AG04449 (cell line): Measurements from ENCODE around the gene NUTM2F.
A peak's percentile ranks its signal among the peaks of the same experiment; 100 is the strongest.
"Not testable (repeated sequence)": the region's sequence is repeated elsewhere in the genome, so short reads cannot be mapped to it uniquely, and the experiment has no call there.

Experiments
- CTCF ChIA-PET: fragments of 350-600 bp; formaldehyde crosslinking; extraction: SDS; loops from one replicate; lab custom pipeline; 2021; ENCODE audit warnings: antibody characterized with exemption; lab: Yijun Ruan, JAX
- POLR2A ChIA-PET: fragments of 400-600, 350-600 bp; formaldehyde crosslinking; extraction: SDS; loops from one replicate; lab custom pipeline; 2020; ENCODE audit warnings: antibody characterized with exemption, inconsistent platforms; lab: Yijun Ruan, JAX
- DNase-seq: peaks from one replicate; pipeline ENCODE4 v3.0.0-alpha.2; 2010; ENCODE audit warnings: low read depth, low spot score
- H3K4me3 ChIP-seq: 2 replicates; pipeline ENCODE4 v1.5.1; 2011; ENCODE audit warnings: low read depth, mild to moderate bottlenecking, control low read depth, low read length

NUTM2F gene

GRCh38 chr9:94328544-94328943 lies at the start of gene NUTM2F:
NUTM2F (minus strand) TSS chr9:94328644; CDS start chr9:94328623, 21 bp downstream.
- CTCF ChIA-PET, H3K4me3 ChIP-seq, DNase-seq, POLR2A ChIA-PET: not testable (repeated sequence)

GRCh38 chr9:94375197-94375596 lies 46.8 kb upstream of the NUTM2F start:
- CTCF ChIA-PET, POLR2A ChIA-PET, DNase-seq: not testable (repeated sequence)
- peak overlapping the region; percentile 61 for H3K4me3 ChIP-seq

- POLR2A ChIA-PET, CTCF ChIA-PET: not testable (repeated sequence)
- DNase-seq: peak; percentile 28
- peak overlapping the region; percentile 61 for H3K4me3 ChIP-seq
These were observed 46.0 kb upstream of the NUTM2F start for GRCh38 chr9:94374176-94375056.

GRCh38 chr9:94373779-94374175 lies 45.3 kb upstream of the NUTM2F start:
- POLR2A ChIA-PET, CTCF ChIA-PET, DNase-seq: not testable (repeated sequence)

GRCh38 chr9:94370266-94370665 lies 41.8 kb upstream of the NUTM2F start:
- POLR2A ChIA-PET, DNase-seq, H3K4me3 ChIP-seq, CTCF ChIA-PET: not testable (repeated sequence)

More at GRCh38 chr9:94373779-94374175, 45.3 kb upstream of the NUTM2F start:
- peak overlapping the region; percentile 47 for H3K4me3 ChIP-seq

GRCh38 chr9:94364093-94364614 lies 35.7 kb upstream of the NUTM2F start:
- DNase-seq, POLR2A ChIA-PET, H3K4me3 ChIP-seq, CTCF ChIA-PET: not testable (repeated sequence)

GRCh38 chr9:94357158-94357557 lies 28.7 kb upstream of the NUTM2F start:
- DNase-seq, H3K4me3 ChIP-seq, CTCF ChIA-PET, POLR2A ChIA-PET: not testable (repeated sequence)

- H3K4me3 ChIP-seq, DNase-seq, POLR2A ChIA-PET, CTCF ChIA-PET: not testable (repeated sequence)
These were observed 23.7 kb upstream of the NUTM2F start for GRCh38 chr9:94351901-94352723.

GRCh38 chr9:94348754-94349153 lies 20.3 kb upstream of the NUTM2F start:
- DNase-seq, H3K4me3 ChIP-seq, CTCF ChIA-PET, POLR2A ChIA-PET: not testable (repeated sequence)

GRCh38 chr9:94347451-94347850 lies 19.0 kb upstream of the NUTM2F start:
- CTCF ChIA-PET, H3K4me3 ChIP-seq, DNase-seq: not testable (repeated sequence)

GRCh38 chr9:94341703-94342102 lies 13.3 kb upstream of the NUTM2F start:
- H3K4me3 ChIP-seq, POLR2A ChIA-PET, CTCF ChIA-PET, DNase-seq: not testable (repeated sequence)

More at GRCh38 chr9:94347451-94347850, 19.0 kb upstream of the NUTM2F start:
- POLR2A ChIA-PET: not testable (repeated sequence)

- DNase-seq, POLR2A ChIA-PET, H3K4me3 ChIP-seq: not testable (repeated sequence)
These were observed 12.3 kb upstream of the NUTM2F start for GRCh38 chr9:94340750-94341149.

GRCh38 chr9:94339657-94340056 lies 11.2 kb upstream of the NUTM2F start:
- DNase-seq, POLR2A ChIA-PET, CTCF ChIA-PET, H3K4me3 ChIP-seq: not testable (repeated sequence)

More at GRCh38 chr9:94340750-94341149, 12.3 kb upstream of the NUTM2F start:
- CTCF ChIA-PET: not testable (repeated sequence)

- CTCF ChIA-PET: not testable (repeated sequence)
These were observed 10.3 kb upstream of the NUTM2F start for GRCh38 chr9:94338723-94339122.

GRCh38 chr9:94336445-94336844 lies 8.0 kb upstream of the NUTM2F start:
- CTCF ChIA-PET, DNase-seq, H3K4me3 ChIP-seq, POLR2A ChIA-PET: not testable (repeated sequence)

More at GRCh38 chr9:94338723-94339122, 10.3 kb upstream of the NUTM2F start:
- DNase-seq, POLR2A ChIA-PET, H3K4me3 ChIP-seq: not testable (repeated sequence)

GRCh38 chr9:94325583-94325982 lies 2.9 kb downstream of the NUTM2F start:
- CTCF ChIA-PET, DNase-seq, POLR2A ChIA-PET, H3K4me3 ChIP-seq: not testable (repeated sequence)
